SKM-1 treated with dmso at 0.1 percent for 144 hours (cell line): ENCODE measurements around the gene MRPS35.
"Not testable (repeated sequence)": the region's sequence is repeated elsewhere in the genome, so short reads cannot be mapped to it uniquely, and the experiment has no call there.

Experiments
- DNase-seq: peaks from one replicate; lab custom pipeline; 2025; ENCODE audit not compliant: unreplicated experiment; lab: John Stamatoyannopoulos, UW

The MRPS35 gene

DNA sequence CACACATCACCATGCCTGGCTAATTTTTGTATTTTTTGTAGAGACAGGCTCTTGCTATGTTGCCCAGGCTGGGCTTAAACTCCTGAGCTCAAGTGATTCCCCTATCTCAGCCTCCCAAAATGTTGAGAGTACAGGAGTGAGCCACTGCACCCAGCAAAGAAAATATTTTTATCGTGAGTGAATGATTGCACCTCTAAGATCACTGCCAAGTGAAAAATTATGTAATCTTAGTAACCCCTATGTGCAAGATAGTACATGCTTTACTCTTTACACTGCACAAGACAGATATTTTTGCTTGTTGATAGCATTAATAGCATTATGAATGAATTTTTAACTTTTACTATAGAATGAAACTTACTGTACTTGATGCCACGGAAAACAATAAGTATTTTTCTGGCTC lies 3.4 kb upstream of the MRPS35 start:
- DNase-seq, result no peak

GRCh38 chr12:27709212-27709931 lies 1.3 kb upstream of the MRPS35 start:
- no peak for DNase-seq

DNA sequence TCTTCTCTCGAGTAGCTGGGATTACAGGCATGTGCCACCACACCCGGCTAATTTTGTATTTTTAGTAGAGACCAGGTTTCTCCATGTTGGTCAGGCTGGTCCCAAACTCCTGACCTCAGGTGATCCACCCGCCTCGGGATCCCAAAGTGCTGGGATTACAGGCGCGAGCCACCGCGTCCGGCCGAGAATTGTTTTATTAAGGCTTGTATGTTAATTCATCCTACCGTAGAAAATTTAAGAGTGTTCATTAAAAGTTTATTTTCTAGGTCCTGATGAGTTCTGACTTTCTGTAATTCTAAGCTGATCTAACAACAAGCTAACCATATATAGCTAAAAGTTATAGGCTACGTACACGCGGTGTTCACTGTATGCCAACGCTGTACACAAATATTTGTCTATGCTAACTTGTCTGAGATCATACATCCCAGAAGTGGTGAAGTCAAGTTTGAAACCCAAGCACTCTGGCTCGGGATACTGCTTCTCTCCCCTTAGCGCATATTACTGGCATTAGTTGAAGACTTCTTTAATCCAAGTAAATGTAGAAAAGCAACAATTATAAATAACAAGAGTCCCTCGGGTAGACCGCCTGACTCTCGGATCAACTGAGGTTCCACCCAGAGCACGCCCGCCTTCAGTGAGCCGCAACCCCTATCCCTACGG lies 570 bp upstream of the MRPS35 start:
- no peak for DNase-seq

DNA sequence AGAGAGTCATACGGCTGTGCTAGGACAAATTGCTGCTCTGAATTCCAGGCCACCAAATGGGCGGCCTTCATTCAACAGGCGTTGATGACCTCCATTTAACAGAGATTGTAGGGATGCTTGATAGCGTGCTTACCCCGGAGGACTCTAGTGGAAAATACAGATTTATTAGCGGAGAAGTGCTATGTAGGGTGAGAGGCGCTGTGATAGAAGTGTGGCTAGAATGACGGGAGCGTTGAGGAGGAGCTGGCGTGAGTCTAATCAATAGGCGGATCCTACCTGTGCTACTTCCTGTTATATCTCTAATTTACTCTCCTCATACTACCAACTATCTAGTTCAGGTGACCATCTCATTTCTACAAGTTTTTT lies 668 bp downstream of the MRPS35 start:
- no peak for DNase-seq

GRCh38 chr12:27711967-27712366 lies 1.3 kb downstream of the MRPS35 start:
- DNase-seq, result peak; percentile 50

DNA sequence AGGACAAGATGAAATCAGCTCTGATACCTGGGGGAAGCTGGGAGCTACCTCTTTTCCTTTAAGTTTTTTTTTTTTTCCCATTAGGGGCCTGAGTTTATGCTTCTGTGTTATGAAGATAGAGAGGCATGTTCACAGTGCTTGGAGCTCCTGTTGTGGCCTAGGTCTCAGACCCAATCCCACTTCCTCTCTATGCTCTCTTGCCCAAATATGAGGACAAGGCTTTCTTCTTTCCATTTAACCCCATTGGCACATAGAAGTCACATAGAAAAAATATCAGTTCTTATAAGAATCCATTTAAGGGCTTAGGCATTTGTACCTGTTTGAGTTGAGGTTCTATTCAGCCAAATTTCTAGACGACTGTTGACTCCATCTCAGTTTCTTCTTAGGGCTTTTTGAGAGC lies 12.6 kb downstream of the MRPS35 start:
- no peak for DNase-seq

DNA sequence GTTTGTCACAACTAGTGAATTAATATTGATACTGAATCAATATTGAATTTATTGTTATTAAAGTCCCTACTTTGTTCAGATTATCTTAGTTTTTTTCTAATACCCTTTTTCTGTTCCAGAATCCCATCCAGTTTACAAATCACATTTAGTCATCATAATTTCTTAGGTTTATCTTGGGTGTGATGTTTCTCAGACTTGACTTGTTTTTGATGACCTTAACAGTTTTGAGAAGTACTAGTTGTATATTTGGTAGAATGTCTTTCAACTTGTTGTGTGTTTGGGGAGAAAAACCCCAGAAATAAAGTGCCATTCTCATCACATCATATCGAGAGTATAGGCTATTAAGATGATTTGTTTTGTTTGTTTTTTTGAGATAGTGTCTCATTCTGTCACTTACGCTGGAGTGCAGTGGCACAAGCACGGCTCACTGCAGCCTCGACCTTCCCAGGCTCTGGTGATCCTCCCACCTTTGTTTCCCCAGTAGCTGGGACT lies 19.5 kb downstream of the MRPS35 start:
- DNase-seq, result no peak

DNA sequence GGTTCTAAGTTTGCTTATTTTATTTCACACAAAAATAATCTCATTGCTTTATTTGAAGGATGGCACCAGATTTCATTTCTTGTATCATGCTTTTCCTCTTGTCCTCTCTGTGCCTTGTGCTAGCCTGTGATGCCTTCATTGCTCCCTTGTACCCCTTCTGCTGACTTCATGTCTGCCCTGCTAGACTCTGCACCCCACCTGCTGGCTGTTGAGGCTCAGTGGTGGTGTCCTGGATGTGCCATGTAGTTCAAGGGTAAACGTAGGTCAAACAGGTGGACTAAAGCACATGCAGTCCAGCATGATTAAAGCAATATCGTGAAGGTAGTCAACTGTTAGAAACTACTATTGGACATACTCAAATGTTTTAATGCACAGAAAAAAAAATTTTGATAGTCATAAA lies 21.6 kb downstream of the MRPS35 start:
- no peak for DNase-seq

GRCh38 chr12:27733052-27733656 lies 22.5 kb downstream of the MRPS35 start:
- peak; percentile 2 for DNase-seq

DNA sequence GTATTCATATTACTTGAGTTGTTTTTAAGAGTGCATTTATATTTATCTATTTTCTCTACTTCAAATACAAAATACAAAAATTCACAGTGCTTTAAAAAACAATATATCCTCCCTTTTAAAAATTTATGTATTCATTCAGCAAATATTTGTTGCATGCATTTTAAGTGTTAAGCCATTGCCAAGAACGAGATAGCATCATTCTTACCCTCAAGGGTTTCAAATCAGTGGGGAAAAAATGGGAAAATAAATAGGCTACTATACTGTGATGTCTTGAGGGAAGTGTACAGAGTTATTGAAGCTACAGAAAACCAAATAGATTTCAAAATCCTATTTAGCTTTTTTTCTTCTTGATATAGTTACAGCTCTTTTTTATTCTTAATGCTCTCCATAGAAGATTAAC lies 23.2 kb downstream of the MRPS35 start:
- DNase-seq, result no peak

DNA sequence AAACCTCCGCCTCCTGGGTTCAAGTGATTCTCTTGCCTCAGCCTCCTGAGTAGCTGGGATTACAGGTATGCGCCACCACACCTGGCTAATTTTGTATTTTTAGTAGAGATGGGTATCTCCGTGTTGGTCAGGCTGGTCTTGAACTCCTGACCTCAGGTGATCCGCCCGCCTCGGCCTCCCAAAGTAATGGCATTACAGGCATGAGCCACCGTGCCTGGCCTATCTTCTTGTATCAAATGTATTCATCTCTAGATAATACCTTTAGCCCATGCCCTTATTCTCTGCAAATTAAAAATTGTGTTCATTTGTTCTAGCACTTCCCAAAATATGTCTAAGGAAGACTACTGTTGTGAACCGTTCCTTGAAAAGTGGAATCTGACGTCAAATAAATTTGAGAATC lies 23.7 kb downstream of the MRPS35 start:
- not testable (repeated sequence) for DNase-seq

- no peak for DNase-seq
These were observed 33.0 kb downstream of the MRPS35 start for GRCh38 chr12:27743601-27744000.

DNA sequence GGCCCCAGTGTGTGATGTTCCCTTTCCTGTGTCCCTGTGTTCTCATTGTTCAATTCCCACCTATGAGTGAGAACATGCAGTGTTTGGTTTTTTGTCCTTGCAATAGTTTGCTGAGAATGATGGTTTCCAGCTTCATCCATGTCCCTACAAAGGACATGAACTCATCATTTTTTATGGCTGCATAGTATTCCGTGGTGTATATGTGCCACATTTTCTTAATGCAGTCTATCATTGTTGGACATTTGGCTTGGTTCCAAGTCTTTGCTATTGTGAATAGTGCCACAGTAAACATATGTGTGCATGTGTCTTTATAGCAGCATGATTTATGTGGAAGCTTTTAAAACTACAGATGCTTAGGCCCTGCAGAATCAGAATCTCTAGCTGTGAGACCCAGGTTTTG lies 35.1 kb downstream of the MRPS35 start:
- DNase-seq, result not testable (repeated sequence)

- DNase-seq, result no peak
These were observed 36.6 kb downstream of the MRPS35 start for GRCh38 chr12:27747111-27747820.

DNA sequence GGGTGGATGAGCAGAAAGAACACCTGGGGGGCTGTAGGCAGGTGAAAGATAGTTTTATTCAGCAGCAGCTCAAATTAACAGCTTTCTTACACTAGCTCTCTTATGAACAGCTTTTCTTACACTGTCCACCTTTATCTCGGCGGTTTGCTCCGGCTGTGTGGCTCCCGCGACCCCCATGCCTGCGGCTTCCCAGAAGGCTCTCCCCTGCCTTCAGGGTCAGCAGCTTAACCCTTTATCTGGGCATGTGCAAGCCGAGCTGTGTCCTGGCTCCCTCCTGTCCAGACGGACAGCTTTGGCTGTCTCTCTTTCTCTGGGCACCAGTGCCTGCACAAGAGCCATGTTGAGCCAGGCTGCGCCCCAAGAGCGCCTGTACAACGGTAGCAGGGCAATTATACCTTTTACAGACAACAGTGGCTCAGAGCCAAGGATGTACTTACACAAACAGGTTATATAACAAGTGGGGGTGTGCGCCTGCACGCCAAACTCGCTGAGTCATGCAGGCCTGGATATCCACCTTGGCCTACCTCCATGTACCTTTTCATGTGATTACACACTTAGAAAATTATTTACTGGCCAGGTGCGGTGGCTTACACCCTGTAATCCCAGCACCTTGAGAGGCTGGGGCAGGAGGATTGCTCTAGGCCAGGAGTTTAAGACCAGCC lies 40.9 kb downstream of the MRPS35 start:
- no peak for DNase-seq

DNA sequence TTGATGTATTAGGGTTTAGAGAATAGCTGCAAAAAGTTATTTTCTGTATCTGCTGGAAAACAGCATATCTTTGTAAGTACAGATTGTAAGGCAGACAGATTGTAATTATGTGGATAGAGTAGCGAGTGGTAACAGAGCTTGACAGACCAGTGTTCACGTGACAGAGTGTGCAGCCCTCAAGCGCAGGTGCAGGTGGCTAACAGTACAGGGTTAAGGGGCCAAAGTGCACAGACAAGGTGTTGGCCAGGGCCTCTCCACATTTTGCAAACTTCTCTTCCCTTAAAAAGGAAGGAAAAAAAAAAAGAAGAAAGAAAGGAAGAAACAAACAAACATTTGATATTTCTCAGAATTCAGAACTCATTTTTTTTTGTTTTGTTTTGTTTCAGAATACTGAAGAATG lies 44.2 kb downstream of the MRPS35 start:
- no peak for DNase-seq

GRCh38 chr12:27756670-27757195 lies 46.1 kb downstream of the MRPS35 start:
- DNase-seq, result no peak

GRCh38 chr12:27762757-27763156 lies 52.1 kb downstream of the MRPS35 start:
- DNase-seq, result no peak

- no peak for DNase-seq
These were observed 56.0 kb downstream of the MRPS35 start for GRCh38 chr12:27766587-27766986.

GRCh38 chr12:27769142-27769673 lies 58.6 kb downstream of the MRPS35 start:
- no peak for DNase-seq
